Globus pallidus (tissue), 1 donor: Measurements from ENCODE around the gene ARRB2.
"Not testable (repeated sequence)": the region's sequence is repeated elsewhere in the genome, so short reads cannot be mapped to it uniquely, and the experiment has no call there.

Experiments
- DNase-seq: peaks from one replicate; pipeline ENCODE4 v3.0.0-alpha.2; 2015; ENCODE audit warnings: low spot score

The ARRB2 gene

DNA sequence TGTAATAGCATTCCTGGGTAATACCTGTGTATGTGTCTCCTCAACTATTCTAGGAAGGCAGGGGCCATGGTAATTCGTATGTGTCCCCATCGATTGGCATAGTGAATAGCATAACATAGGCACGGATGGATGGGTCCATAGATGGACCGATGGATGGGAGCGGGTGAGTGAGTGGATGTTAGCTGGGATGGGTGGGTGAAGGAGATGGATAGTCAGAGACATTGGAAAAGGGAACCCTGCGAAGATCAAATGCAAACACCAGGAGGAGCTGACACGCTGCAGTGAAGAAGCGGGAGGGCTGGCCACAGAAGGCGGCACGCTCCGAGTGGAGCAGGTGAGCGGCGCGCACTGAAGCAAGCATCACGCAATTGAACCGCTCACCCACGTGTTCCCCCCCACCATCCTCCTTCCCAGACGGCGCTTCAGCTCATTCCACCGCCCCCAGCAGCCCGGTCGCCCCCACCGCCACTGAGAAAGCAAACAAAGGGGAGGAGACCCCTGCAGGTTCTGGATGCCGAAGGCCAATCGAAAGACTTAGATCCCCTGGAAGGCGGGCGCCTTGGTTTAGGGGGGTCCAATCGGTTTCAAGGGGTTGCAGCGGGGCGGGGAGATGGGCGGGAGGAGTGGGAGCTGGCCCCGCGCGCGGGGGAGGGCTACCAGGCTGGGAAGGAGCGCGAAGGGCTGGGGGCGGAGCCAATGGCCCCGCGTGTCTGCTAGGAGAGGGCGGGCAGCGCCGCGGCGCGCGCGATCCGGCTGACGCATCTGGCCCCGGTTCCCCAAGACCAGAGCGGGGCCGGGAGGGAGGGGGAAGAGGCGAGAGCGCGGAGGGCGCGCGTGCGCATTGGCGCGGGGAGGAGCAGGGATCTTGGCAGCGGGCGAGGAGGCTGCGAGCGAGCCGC, at the start of gene ARRB2:
Gene ARRB2, plus strand, starts transcription at position 839 of the 899 bp plus-strand sequence. CDS start 90 bp downstream, outside the sequence.
- DNase-seq = peak; percentile 98

DNA sequence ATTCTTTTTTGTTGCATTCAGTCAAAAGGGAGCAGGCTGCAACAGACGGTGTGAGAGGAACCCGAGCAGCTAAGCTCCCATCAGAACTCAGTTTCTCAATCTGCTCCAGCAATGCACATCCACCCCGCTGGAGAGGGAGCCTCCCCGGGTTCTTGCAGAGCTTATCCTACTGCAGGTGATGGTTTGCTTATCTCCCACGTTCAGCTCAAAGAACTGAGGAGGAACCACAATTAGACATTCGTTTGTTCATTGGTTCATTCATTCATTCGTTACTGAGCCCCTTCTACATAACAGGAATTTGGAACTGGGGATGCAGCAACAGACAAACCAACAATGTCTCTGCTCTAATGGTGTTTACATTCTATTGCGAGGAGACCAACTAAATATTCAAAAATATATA, 46.7 kb upstream of the ARRB2 start:
- DNase-seq = no peak

- DNase-seq = no peak
These were observed 46.2 kb upstream of the ARRB2 start for GRCh38 chr17:4664230-4664629.

- DNase-seq = no peak
These were observed 45.4 kb upstream of the ARRB2 start for GRCh38 chr17:4665027-4665426.

- no peak for DNase-seq
These were observed 44.1 kb upstream of the ARRB2 start for GRCh38 chr17:4666296-4666695.

GRCh38 chr17:4667166-4667565, 43.3 kb upstream of the ARRB2 start:
- no peak for DNase-seq

DNA sequence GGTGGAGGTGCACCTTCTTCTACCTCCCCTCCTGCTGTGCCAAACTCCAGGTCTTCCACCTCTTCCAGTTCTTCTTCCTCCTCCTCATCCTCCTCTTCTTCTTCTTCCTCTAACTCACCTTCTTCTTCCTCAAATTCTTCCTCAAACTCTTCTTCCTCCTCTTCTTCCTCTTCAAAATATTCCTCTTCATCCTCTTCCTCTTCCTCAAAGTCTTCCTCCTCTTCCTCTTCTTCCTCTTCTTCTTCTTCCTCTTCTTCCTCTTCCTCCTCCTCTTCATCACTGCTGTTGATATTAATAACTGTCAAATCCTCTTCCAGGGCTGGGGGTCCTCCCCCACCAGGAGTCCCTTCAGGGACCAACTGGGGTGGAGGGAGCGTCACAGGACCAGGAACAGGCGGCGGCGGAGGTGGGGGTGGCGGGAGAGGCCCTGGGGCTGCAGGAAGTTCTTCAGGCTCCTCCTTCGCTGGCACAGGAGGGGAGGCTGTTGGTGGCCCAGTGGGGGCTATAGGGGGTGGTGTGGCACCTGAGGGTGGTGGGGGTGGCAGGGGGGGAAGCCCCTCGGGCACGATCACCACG, 38.3 kb upstream of the ARRB2 start:
- DNase-seq = no peak

- no peak for DNase-seq
These were observed 37.7 kb upstream of the ARRB2 start for GRCh38 chr17:4672751-4673150.

GRCh38 chr17:4673169-4673568, 37.3 kb upstream of the ARRB2 start:
- no peak for DNase-seq

- no peak for DNase-seq
These were observed 36.3 kb upstream of the ARRB2 start for GRCh38 chr17:4673986-4674684.

DNA sequence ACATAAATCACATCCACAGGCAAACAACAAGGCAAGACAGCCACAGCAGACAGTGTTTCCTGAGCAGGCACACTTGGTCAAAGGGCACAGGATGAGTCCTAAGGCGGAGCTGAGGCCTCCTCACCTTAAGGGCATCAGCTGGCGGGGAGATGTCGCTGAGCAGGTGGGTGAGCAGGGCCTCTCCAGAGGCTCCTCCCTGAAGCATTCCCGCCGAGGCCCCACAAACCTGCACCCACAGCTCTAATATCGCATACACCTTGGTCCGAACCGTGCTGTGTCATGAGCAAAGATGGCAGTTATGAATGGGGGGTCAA, 35.8 kb upstream of the ARRB2 start:
- no peak for DNase-seq

GRCh38 chr17:4675791-4676190, 34.6 kb upstream of the ARRB2 start:
- no peak for DNase-seq

DNA sequence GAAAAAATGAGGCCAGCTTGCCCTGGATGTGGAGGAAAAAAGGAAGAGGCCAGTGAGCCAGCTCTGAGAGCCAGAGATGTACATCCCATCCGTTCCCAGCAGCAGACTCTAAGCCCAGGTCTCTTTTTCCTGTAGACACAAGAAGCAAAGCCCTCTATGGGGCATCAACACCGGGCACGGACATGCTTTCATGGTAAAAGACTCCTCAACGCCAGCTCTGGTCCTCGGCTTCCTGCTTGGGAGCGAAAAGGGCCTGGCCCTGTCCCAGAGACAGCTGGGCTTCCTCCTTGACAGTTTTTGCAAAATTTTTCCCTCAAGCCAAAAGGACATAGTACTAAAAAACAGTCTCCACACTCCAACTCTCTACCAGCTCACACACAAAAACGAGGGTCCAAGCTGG, 33.6 kb upstream of the ARRB2 start:
- no peak for DNase-seq

- DNase-seq = no peak
These were observed 31.9 kb upstream of the ARRB2 start for GRCh38 chr17:4678448-4679026.

DNA sequence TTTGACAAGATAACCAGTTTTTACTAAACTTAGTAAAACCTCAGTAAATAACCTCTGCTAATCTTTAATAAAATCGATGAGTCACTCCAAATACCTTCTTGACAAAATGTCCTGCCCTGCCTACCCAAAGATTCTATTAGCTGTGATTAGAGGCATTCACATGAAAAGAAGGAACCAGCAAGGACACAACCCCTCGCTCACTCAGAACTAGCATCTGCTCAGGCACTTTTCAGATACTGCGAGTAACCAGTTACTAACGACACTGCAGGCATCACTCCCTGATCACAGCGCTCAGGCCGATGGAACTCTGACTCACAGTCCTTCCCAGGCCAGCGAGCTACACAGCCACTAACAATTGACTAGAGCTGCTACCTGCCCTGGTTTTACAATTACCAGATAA, 30.8 kb upstream of the ARRB2 start:
- no peak for DNase-seq

GRCh38 chr17:4683739-4684138, 26.7 kb upstream of the ARRB2 start:
- DNase-seq = not testable (repeated sequence)

- DNase-seq = not testable (repeated sequence)
These were observed 20.6 kb upstream of the ARRB2 start for GRCh38 chr17:4689872-4690271.

DNA sequence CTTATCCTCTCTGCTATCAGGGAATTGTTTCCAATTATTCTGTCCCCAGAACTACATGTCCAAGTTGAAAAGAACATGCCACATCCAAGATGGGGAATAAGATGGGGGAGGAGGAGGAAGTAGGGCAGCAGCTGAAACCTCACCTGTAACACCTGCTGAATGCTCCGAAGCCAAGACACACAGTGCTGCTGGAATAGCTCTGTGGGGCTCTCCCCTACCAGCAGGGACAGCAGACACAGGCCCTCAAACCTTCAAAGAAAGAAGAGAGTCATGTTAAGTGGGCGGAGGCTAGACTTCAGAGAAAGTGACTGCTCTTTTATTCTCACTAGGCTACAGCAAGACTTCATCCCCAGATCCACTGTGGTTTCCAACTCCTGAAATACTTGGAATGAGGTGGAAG, 19.7 kb upstream of the ARRB2 start:
- DNase-seq = no peak

- no peak for DNase-seq
These were observed 18.7 kb upstream of the ARRB2 start for GRCh38 chr17:4691686-4692085.

DNA sequence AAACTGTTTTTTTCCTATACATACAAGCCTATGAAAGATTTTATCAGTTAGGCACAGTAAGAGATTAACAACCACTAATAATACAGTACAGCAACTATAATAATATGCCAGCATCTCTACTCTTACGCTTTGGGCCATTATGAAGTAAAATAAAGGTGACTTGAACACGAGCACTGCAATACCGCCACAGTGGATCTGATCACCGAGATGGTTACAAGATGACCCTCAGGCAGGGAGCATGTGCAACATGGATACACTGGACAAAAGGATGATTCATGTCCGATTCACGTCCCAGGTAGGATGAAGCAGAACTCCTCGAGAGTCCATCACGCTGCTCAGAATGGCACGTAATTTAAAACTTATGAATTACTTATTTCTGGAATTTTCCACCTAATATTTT, 17.0 kb upstream of the ARRB2 start:
- no peak for DNase-seq

DNA sequence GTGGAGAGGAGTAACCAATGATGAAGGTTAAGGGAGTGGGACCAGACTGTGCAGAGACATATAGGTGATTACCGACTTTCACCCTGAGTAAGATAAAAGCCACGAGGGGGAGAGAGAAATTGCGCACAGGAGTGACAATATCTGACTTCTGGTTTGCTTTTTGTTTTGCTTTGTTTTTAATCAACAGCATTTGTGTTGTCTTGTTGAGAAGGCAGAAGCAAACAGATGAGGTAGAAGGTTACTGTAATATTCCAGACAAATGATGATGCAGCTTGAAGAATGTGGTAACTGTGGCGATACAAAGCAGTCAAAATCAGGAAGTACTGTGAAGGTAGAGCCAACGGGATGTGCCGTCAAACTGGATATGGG, 14.0 kb upstream of the ARRB2 start:
- DNase-seq = no peak

DNA sequence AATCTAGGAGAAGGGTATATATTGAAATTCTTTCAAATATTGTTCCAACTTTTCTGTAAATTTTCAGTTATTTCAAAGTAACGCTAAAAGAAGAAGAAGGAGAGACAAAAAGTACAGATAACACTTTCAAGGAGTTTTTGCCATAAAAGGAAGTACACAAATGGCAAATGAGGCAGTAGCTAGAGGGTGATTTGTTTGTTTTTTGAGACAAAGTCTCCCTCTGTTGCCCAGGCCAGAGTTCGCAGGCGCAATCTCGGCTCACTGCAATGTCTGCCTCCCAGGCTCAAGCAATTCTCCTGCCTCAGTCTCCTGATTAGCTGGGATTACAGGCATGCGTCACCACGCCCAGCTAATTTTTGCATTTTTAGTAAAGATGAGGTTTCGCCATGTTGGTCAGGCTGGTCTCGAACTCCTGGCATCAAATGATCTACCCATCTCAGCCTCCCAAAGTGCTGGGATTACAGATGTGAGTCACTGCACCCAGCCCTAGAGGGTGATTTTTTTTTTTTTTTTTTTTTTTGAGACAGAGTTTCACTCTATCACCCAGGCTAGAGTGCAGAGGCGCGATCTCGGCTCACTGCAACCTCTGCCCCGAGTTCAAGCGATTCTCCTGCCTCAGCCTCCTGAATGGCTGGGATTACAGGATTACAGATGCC, 10.9 kb upstream of the ARRB2 start:
- peak; percentile 33 for DNase-seq
